Pancreas (tissue), 10 donors: ENCODE data around the gene ADAMTSL1. TPM values are rescaled to one million over a fixed set of nuclear protein-coding genes. Genes with fewer than 3 reads are reported as not detected.

Experiments used
- ATAC-seq, 4 donors: fragments of 200-7000 bp; cut with Tn5 transposase; one replicate each; pipeline versions ENCODE4 v1.8.0 to v1.9.1; 2020; ENCODE audit warnings: mild to moderate bottlenecking in 4 of 4, moderate library complexity in 4 of 4
- DNase-seq, 6 donors: peaks; one replicate each; pipeline ENCODE4 v3.0.0-alpha.2; 2020
- FAIRE-seq: peaks from 2 replicates; lab custom pipeline; 2012; peaks lifted over from hg19 to GRCh38; lab: Jason Lieb, UNC
- H3K27ac ChIP-seq, 4 donors: fragments of 200-600 bp; sonication (generic); 1 replicate in 3 of 4; 2 replicates in 1 of 4; pipeline versions ENCODE4 v1.5.0 to v1.8.0; 2020
- H3K27me3 ChIP-seq, 4 donors: fragments of 200-600 bp; one replicate each; pipeline ENCODE4 v1.8.0; 2021
- H3K36me3 ChIP-seq, 3 donors: fragments of 200-600 bp; sonication (generic) in 1 of 3; one replicate each; pipeline versions ENCODE4 v1.5.0 to v1.8.0; 2020 to 2021
- H3K4me1 ChIP-seq, 3 donors: fragments of 200-600 bp; one replicate each; pipeline ENCODE4 v1.8.0; 2021
- H3K4me3 ChIP-seq, 4 donors: fragments of 200-600 bp; sonication (generic) in 2 of 4; one replicate each; pipeline versions ENCODE4 v1.5.0 to v1.8.0; 2020 to 2021
- H3K9me3 ChIP-seq, 4 donors: fragments of 200-600 bp; one replicate each; pipeline ENCODE4 v1.8.0; 2021
- CTCF ChIP-seq, 4 donors: fragments of 200-600 bp; sonication (generic) in 3 of 4; IDR thresholded peaks; one replicate each; pipeline versions ENCODE4 v1.5.0 to v1.8.0; 2021; ENCODE audit warnings: antibody characterized with exemption in 4 of 4
- WGBS, 2 donors: extraction: QIAGEN DNeasy Blood & Tissue Kit; methylation state at CpG; one replicate each; pipeline ENCODE4 v1.1.7; 2013; 5-methylcytosine and 5-hydroxymethylcytosine counted together
- intact Hi-C, 3 donors: fragments of 100-400 bp; cut with DNase I; formaldehyde crosslinking; loops; one replicate each; pipeline versions ENCODE4 v1.11.1 to v1.14.2; 2022
- polyA plus RNA-seq, 2 donors: library from polyadenylated mRNA; stranded (reverse); fragments of 200-250 nt; gene quantifications; one replicate each; pipeline ENCODE4 v1.2.3, GENCODE V29; 2013
- total RNA-seq, 6 donors: library from RNA; stranded (reverse); fragmentation: NEBNext Ultra II Directional in 4 of 6; extraction: Animal tissue kit (Norgen Biotek cat#: 25700) in 4 of 6; gene quantifications; one replicate each; pipeline versions ENCODE4 v1.2.1 to v1.2.4, GENCODE V29; 2021 to 2023
- donor health status: healthy with polysubstance abuse.
- donor health status: DM: no; HTN: no; CAD: no; lungs with moderate emphysema.
- donor health status: DM: no; HTN: no; CAD: no.
- donor health status: control.
- donor health status: control.
- donor health status: Bipolar disorder and iron deficiency.
- donor health status: DM: yes; HTN: yes; CAD: no.
- donor health status: DM: no; HTN: no; CAD: no.
- donor health status: DM: no; HTN: no; CAD: no.
- donor health status: DM: yes; HTN: yes; CAD: no.

ADAMTSL1 gene
- total and polyA plus RNA-seq, 8 donors, result 0.24 to 2.1 (median 0.67) TPM

DNA sequence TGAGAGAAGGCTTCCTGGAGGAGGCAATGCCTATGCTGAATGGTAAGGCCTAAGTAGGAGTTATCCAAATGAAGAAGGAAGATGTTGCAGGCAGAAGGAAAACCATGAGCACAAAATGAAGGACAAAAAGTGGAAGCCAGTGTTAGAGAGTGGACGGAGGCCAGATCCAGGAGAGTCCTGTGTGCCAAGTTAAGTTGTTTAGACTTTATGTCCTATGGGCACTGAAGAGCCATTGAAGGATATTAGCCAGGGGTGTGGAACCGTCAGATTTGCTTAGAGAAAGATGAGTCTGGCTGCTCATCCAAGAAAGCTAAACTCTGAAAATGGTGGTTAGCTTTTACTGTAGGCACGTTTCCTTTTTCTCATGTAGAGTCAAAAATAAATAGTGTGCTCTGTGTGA, 254.7 kb downstream of the ADAMTSL1 start:
- Histone ChIP-seq H3K27me3 (no peaks in the 10 kb centered on the region), H3K9me3 (no peaks in the 10 kb centered on the region), H3K4me3 (no peak overlapping the region), H3K36me3 (no peaks in the 10 kb centered on the region), H3K4me1 (no peaks in the 10 kb centered on the region), H3K27ac (no peak overlapping the region)
- FAIRE-seq, result no peak
- DNase-seq, result no peak
- ATAC-seq, result no peak
- no peak for TF ChIP-seq CTCF (IDR thresholded peaks at IDR 0.05)
- 78 to 90% methylated on average over 3 of the region's 3 CpGs for WGBS, 2 donors
- intact Hi-C loops, result no loop called here

DNA sequence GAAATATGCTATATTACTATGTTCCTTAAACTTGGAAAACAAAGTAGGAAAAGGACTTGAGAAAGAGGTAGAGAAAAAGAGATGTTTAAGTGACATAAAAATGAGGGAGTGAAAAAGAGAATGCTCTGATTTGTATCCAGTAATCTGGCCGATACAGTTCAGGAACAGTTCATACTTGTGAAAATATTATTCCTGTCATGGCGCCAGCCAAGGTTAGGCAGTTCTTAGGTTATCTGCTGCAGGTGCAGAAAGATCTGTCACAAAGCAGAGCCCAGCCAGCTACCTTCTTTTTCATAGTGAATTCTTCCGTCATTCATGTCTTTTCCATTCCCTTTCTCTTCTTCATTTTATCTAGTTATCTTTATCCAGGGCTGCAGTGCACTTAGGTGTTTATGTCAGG, 256.3 kb downstream of the ADAMTSL1 start:
- FAIRE-seq (no peak), DNase-seq (no peak), ATAC-seq (peak in 1 of 4 donors; percentile 35)
- Histone ChIP-seq H3K9me3 (no peaks in the 10 kb centered on the region), H3K4me1 (no peaks in the 10 kb centered on the region), H3K27ac (no peak overlapping the region), H3K36me3 (no peaks in the 10 kb centered on the region), H3K4me3 (no peak overlapping the region), H3K27me3 (no peaks in the 10 kb centered on the region)
- no peak for TF ChIP-seq CTCF (IDR thresholded peaks at IDR 0.05)
- 40 to 42% methylated on average over 3 of the region's 3 CpGs for WGBS, 2 donors
- intact Hi-C loops, result no loop called here

- no peak for DNase-seq
- Histone ChIP-seq H3K27ac (no peak overlapping the region), H3K4me1 (no peaks in the 10 kb centered on the region), H3K36me3 (no peaks in the 10 kb centered on the region), H3K9me3 (no peaks in the 10 kb centered on the region), H3K4me3 (no peak overlapping the region), H3K27me3 (no peaks in the 10 kb centered on the region)
- intact Hi-C loops, result no loop called here
- no peak for FAIRE-seq
- no peak for TF ChIP-seq CTCF (IDR thresholded peaks at IDR 0.05)
- peak in 2 of 4 donors; percentile 44 to 74 for ATAC-seq
Observed at GRCh38 chr9:18739127-18739526, 265.2 kb downstream of the ADAMTSL1 start.

GRCh38 chr9:18739641-18740318, 265.8 kb downstream of the ADAMTSL1 start:
- intact Hi-C loops, result no loop called here
- 53 to 54% methylated on average over 5 of the region's 5 CpGs for WGBS, 2 donors
- no peak for TF ChIP-seq CTCF (IDR thresholded peaks at IDR 0.05)

DNA sequence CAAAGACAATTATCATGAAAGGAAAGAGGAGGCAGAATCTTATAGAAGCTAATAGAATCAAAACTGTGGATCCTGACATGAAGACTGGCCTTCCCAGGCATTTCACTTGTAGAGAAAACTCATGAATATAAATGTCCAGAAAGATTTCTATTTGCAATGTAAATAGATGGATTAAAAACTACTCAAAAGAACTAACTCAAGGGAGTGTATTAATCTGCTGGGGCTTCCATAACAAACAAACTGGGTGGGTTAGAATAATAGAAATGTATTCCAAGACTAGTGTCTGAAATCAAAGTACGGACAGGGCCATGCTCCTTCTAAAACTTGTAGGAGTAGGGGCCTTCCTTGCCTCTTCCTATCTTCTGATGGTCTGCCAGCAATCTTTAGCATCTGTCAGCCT, 267.4 kb downstream of the ADAMTSL1 start:
- ATAC-seq (no peak), DNase-seq (no peak), FAIRE-seq (no peak)
- H3K4me1 ChIP-seq, result no peaks in the 10 kb centered on the region
- intact Hi-C loops, result no loop called here
- H3K27me3 ChIP-seq, result no peaks in the 10 kb centered on the region
- WGBS, 2 donors, result 95 to 96% methylated on average over 1 of the region's 1 CpG
- no peak overlapping the region for H3K4me3 ChIP-seq
- no peak for TF ChIP-seq CTCF (IDR thresholded peaks at IDR 0.05)
- no peaks in the 10 kb centered on the region for H3K36me3 ChIP-seq
- H3K9me3 ChIP-seq, result no peaks in the 10 kb centered on the region
- no peak overlapping the region for H3K27ac ChIP-seq

More at GRCh38 chr9:18739641-18740318, 265.8 kb downstream of the ADAMTSL1 start:
- Histone ChIP-seq H3K4me3 (no peak overlapping the region), H3K36me3 (no peaks in the 10 kb centered on the region), H3K27ac (no peak overlapping the region), H3K9me3 (no peaks in the 10 kb centered on the region), H3K4me1 (no peaks in the 10 kb centered on the region), H3K27me3 (no peaks in the 10 kb centered on the region)
- DNase-seq (no peak), FAIRE-seq (no peak), ATAC-seq (peak; percentile 29 to 85 (median 55))
